K562 (cell line): ENCODE data around the gene KHDC1L. TPM values are rescaled to one million over a fixed set of nuclear protein-coding genes. Genes with fewer than 3 reads are reported as not detected.

Experiments used
- ATF3 ChIP-seq, 2 experiments: fragments of 450-650 bp in 1 of 2; sonication (generic) in 1 of 2; formaldehyde crosslinking in 1 of 2; IDR thresholded peaks in 1 of 2; conservative IDR thresholded peaks in 1 of 2; 2 replicates each; pipeline versions ENCODE4 v1.6.1 to v1.8.1; 2016 to 2023; ENCODE audit warnings: mild to moderate bottlenecking in 2 of 2, moderate library complexity in 2 of 2, inconsistent platforms in 1 of 2, missing genetic modification reagents in 1 of 2
- CEBPB ChIP-seq: fragments of 450-650 bp; IDR thresholded peaks from 2 replicates; pipeline ENCODE4 v1.6.1; 2016; ENCODE audit warnings: missing genetic modification characterization, missing compliant biosample characterization
- CTCF ChIP-seq, 3 experiments: IDR thresholded peaks in 2 of 3; conservative IDR thresholded peaks in 1 of 3; 2 replicates each; pipeline ENCODE4 v1.5.1; 2011 to 2012; ENCODE audit warnings: low read length in 3 of 3, mild to moderate bottlenecking in 3 of 3, control low read depth in 2 of 3, improper control_type of control experiment in 1 of 3, inconsistent platforms in 1 of 3, low read depth in 1 of 3, mixed read lengths in 1 of 3, moderate library complexity in 1 of 3; ENCODE audit not compliant: insufficient read depth in 2 of 3
- FOS ChIP-seq: IDR thresholded peaks from 3 replicates; pipeline ENCODE4 v1.6.1; 2011; ENCODE audit not compliant: insufficient read length; ENCODE audit errors: extremely low read depth
- HMBOX1 ChIP-seq: sonication (generic); IDR thresholded peaks from 2 replicates; pipeline ENCODE4 v1.6.1; 2016
- RAD21 ChIP-seq, 2 experiments: fragments of 250-450 bp in 1 of 2; fragments of 450-650 bp in 1 of 2; sonication (Bioruptor Pico) in 1 of 2; formaldehyde crosslinking in 1 of 2; IDR thresholded peaks in 1 of 2; conservative IDR thresholded peaks in 1 of 2; 2 replicates each; pipeline versions ENCODE4 v1.4.0 to v1.8.0; 2020 to 2022; ENCODE audit warnings: mild to moderate bottlenecking in 2 of 2, moderate library complexity in 1 of 2
- REST ChIP-seq, 2 experiments: fragments of 450-650 bp; formaldehyde crosslinking in 1 of 2; IDR thresholded peaks; 2 replicates each; pipeline versions ENCODE4 v1.4.0 to v1.6.1; 2014 to 2020; ENCODE audit warnings: mild to moderate bottlenecking in 2 of 2, borderline replicate concordance in 1 of 2, low read depth in 1 of 2
- STAG1 ChIP-seq: sonication (generic); formaldehyde crosslinking; IDR thresholded peaks from 2 replicates; pipeline ENCODE4 v1.5.0; 2020; ENCODE audit warnings: missing genetic modification reagents, borderline replicate concordance
- ZNF717 ChIP-seq: fragments of 250-450 bp; sonication (Bioruptor Pico); IDR thresholded peaks from 2 replicates; pipeline ENCODE4 v1.5.0; 2021
- polyA plus RNA-seq, 8 experiments: library from polyadenylated mRNA; depleted of rRNA in 4 of 8; stranded (reverse) in 5 of 8; unstranded in 3 of 8; fragments of >200 nt; fragmentation: Nextera tagmentation in 2 of 8; fragmentation: Illumina TruSeq in 1 of 8; extraction: Ambion mirVana in 2 of 8; extraction: Trizol in 1 of 8; gene quantifications; 2 replicates each; pipeline versions ENCODE4 v1.2.1 to v1.2.3, GENCODE V29; 2011 to 2014; ENCODE audit warnings: inconsistent platforms in 1 of 8, missing spikeins in 1 of 8
- total RNA-seq, 7 experiments: library from RNA; depleted of rRNA in 6 of 7; stranded (reverse); fragments of >200 nt in 6 of 7; fragmentation: Illumina TruSeq in 2 of 7; extraction: Trizol in 2 of 7; gene quantifications; 2 replicates each; pipeline versions ENCODE4 v1.2.1 to v1.2.3, GENCODE V29; 2011 to 2021; ENCODE audit warnings: low replicate concordance in 1 of 7

Gene KHDC1L
- total and polyA plus RNA-seq, 9 of the 15 experiments (the other 6 are each of a cell fraction or from before 2014, with no cell fraction given): 0.33 to 1.9 (median 0.54) TPM

GRCh38 chr6:73180763-73181619 is 44.3 kb downstream of the KHDC1L start (continued):
- peak; percentile 41; the same call in 1 of the 2 replicates for TF ChIP-seq ATF3 (IDR thresholded peaks at IDR 0.05)
- no peak for TF ChIP-seq ATF3 (CRISPR knock-in tag; conservative IDR thresholded peaks at IDR 0.05)
- TF ChIP-seq RAD21 (CRISPR knock-in tag; conservative IDR thresholded peaks at IDR 0.05 in 1 of 2, IDR thresholded peaks at IDR 0.05 in 1 of 2): peak; percentile 85 to 91
- TF ChIP-seq REST (IDR thresholded peaks at IDR 0.05; ENCODE audit: borderline replicate concordance): peak; percentile 52; the same call in 1 of the 2 replicates
- no peak for TF ChIP-seq REST (CRISPR knock-in tag; IDR thresholded peaks at IDR 0.05; ENCODE audit: low read depth)
- no peak for TF ChIP-seq FOS
- TF ChIP-seq CEBPB: peak; percentile 50
- TF ChIP-seq HMBOX1: peak; percentile 64
- peak; percentile 59 to 85 (median 80); a peak in 5 of 6 replicates for TF ChIP-seq CTCF (IDR thresholded peaks at IDR 0.05 in 2 of 3, conservative IDR thresholded peaks at IDR 0.05 in 1 of 3; ENCODE audit: insufficient read depth in 2 of 3, low read depth in 1 of 3, low read length in 3 of 3)
- TF ChIP-seq STAG1 (CRISPR knock-in tag): no peak
- TF ChIP-seq ZNF717: no peak
